PC-3 (cell line): ENCODE results near the gene AGPAT4. TPM values are rescaled to one million over a fixed set of nuclear protein-coding genes. Genes with fewer than 3 reads are reported as not detected.
A peak's percentile ranks its signal among the peaks of the same experiment; 100 is the strongest.

ENCODE experiments used
- ATAC-seq: fragments of 200-7000 bp; cut with Tn5 transposase; 2 replicates; pipeline ENCODE4 v1.9.1; 2020; ENCODE audit warnings: mild to moderate bottlenecking, moderate library complexity
- BruUV-seq: library from RNA; stranded (reverse); fragments of 400-500 nt; replicated peaks from 2 replicates; lab custom pipeline; 2021; lab: Mats Ljungman, UMichigan
- CTCF ChIA-PET: fragments of 300-600 bp; sonication (Branson Sonifier 250); formaldehyde crosslinking; loops from one replicate; lab custom pipeline; 2022; ENCODE audit warnings: antibody characterized with exemption; lab: Charles Lee
- POLR2A ChIA-PET: fragments of 300-600 bp; sonication (Branson Sonifier 250); formaldehyde crosslinking; loops from one replicate; lab custom pipeline; 2022; ENCODE audit warnings: antibody characterized with exemption; ENCODE audit not compliant: unreplicated experiment; lab: Charles Lee
- DNase-seq: peaks from one replicate; pipeline ENCODE4 v3.0.0-alpha.2; 2015
- H2AFZ ChIP-seq: fragments of 300-600 bp; sonication (generic); 2 replicates; pipeline ENCODE4 v1.6.0; 2016; ENCODE audit warnings: antibody characterized with exemption, low read length
- H3F3A ChIP-seq: fragments of 300-600 bp; sonication (generic); one replicate; pipeline ENCODE4 v1.6.0; 2017; ENCODE audit warnings: antibody characterized with exemption, low read length, control low read depth, mild to moderate bottlenecking; ENCODE audit not compliant: unreplicated experiment
- H3K27ac ChIP-seq: fragments of 300-600 bp; sonication (generic); 2 replicates; pipeline ENCODE4 v1.5.1; 2016; ENCODE audit warnings: mild to moderate bottlenecking, low read length
- H3K27me3 ChIP-seq: fragments of 300-600 bp; sonication (generic); 2 replicates; pipeline ENCODE4 v1.6.1; 2016; ENCODE audit warnings: low read length, mixed read lengths
- H3K36me3 ChIP-seq: fragments of 300-600 bp; sonication (generic); 2 replicates; pipeline ENCODE4 v1.6.1; 2016; ENCODE audit warnings: low read depth, mixed run types, low read length, mixed read lengths
- H3K4me1 ChIP-seq: fragments of 300-600 bp; sonication (generic); 2 replicates; pipeline ENCODE4 v1.5.1; 2016; ENCODE audit warnings: low read length; ENCODE audit not compliant: insufficient read depth
- H3K4me2 ChIP-seq: fragments of 300-600 bp; sonication (generic); 2 replicates; pipeline ENCODE4 v1.6.0; 2016; ENCODE audit warnings: low read length
- H3K4me3 ChIP-seq: fragments of 300-600 bp; sonication (generic); 2 replicates; pipeline ENCODE4 v1.5.1; 2016; ENCODE audit warnings: mild to moderate bottlenecking, low read length, mixed read lengths
- H3K79me2 ChIP-seq: fragments of 300-600 bp; sonication (generic); 2 replicates; pipeline ENCODE4 v1.6.1; 2017; ENCODE audit warnings: low read length, mixed read lengths
- H3K9ac ChIP-seq: fragments of 300-600 bp; sonication (generic); 2 replicates; pipeline ENCODE4 v1.6.0; 2016; ENCODE audit warnings: mild to moderate bottlenecking, low read length
- H3K9me2 ChIP-seq: fragments of 300-600 bp; sonication (generic); replicated peaks from 2 replicates; pipeline ENCODE4 v1.6.1; 2016; ENCODE audit warnings: mixed run types, low read length, mixed read lengths
- H3K9me3 ChIP-seq: fragments of 300-600 bp; sonication (generic); 2 replicates; pipeline ENCODE4 v1.6.1; 2016; ENCODE audit warnings: low read length, mixed read lengths
- H4K20me1 ChIP-seq: fragments of 300-600 bp; sonication (generic); 2 replicates; pipeline ENCODE4 v1.6.1; 2016; ENCODE audit warnings: low read length, mixed read lengths
- CTCF ChIP-seq: fragments of 300-600 bp; sonication (generic); conservative IDR thresholded peaks from 2 replicates; pipeline ENCODE4 v1.5.1; 2017; ENCODE audit warnings: antibody characterized with exemption, low read depth, mild to moderate bottlenecking, low read length
- EZH2 ChIP-seq: fragments of 300-600 bp; sonication (generic); IDR thresholded peaks from one replicate; pipeline ENCODE4 v1.6.1; 2017; ENCODE audit warnings: antibody characterized with exemption, mild to moderate bottlenecking, low read length; ENCODE audit not compliant: unreplicated experiment
- EZH2phosphoT487 ChIP-seq: fragments of 300-600 bp; sonication (generic); IDR thresholded peaks from 2 replicates; pipeline ENCODE4 v1.6.1; 2018; ENCODE audit warnings: mild to moderate bottlenecking, antibody characterized with exemption, low read length, borderline replicate concordance
- intact Hi-C: fragments of 100-400 bp; cut with micrococcal nuclease; formaldehyde crosslinking; loops from 2 replicates; pipeline ENCODE4 v1.9.0; 2023
- total RNA-seq: library from RNA; depleted of rRNA; stranded (reverse); fragments of >200 nt; gene quantifications from 2 replicates; pipeline ENCODE4 v1.2.3, GENCODE V29; 2014

AGPAT4 gene
- total RNA-seq, 1 experiment from 2014 or later: 3.8 TPM

GRCh38 chr6:161272635-161273273 is 1.1 kb downstream of the AGPAT4 start:
- intact Hi-C loops: loop anchor here (5.0 to 10.0 kb wide), 4 partner anchors 45 to 278 kb away; partner anchors contain the start of gene MAP3K4
- peaks cover 26% of the 10 kb centered on the region for H3K79me2 ChIP-seq
- DNase-seq (no peak), ATAC-seq (no peak)
- no peak for TF ChIP-seq EZH2
- no peak for TF ChIP-seq EZH2phosphoT487
- no peak for TF ChIP-seq CTCF
- ChIA-PET CTCF (interaction anchor here (0.5 kb wide), 1 partner anchor 97 kb away, joined by 12 read pairs; no protein-coding TSS in a partner anchor), POLR2A (interaction anchor here (0.6 to 0.7 kb wide), 3 partner anchors 92 to 1578 kb away, joined by 3 to 5 read pairs (median 3); no protein-coding TSS in a partner anchor)
- H3K4me2 ChIP-seq: peak overlapping the region; percentile 92
- no peaks in the 10 kb centered on the region for H3K9me2 ChIP-seq
- H3F3A ChIP-seq: no peaks in the 10 kb centered on the region
- TSS peak; percentile 65 for BruUV-seq
- H4K20me1 ChIP-seq: peaks cover 9% of the 10 kb centered on the region; the same call in 1 of the 2 replicates
- peak overlapping the region; percentile 45 for H3K27ac ChIP-seq
- no peaks in the 10 kb centered on the region for H3K9me3 ChIP-seq
- no peak overlapping the region for H2AFZ ChIP-seq
- H3K4me1 ChIP-seq: peaks cover 29% of the 10 kb centered on the region
- H3K36me3 ChIP-seq: no peaks in the 10 kb centered on the region
- no peaks in the 10 kb centered on the region for H3K27me3 ChIP-seq
- H3K4me3 ChIP-seq: peak overlapping the region; percentile 85
- peak overlapping the region; percentile 69 for H3K9ac ChIP-seq

GRCh38 chr6:161271343-161272030 is 2.4 kb downstream of the AGPAT4 start:
- intact Hi-C loops: loop anchor here (5.0 to 10.0 kb wide), 4 partner anchors 44 to 277 kb away; partner anchors contain the start of gene MAP3K4
- H3K36me3 ChIP-seq: no peaks in the 10 kb centered on the region
- no peak overlapping the region for H3K9ac ChIP-seq
- H3K4me2 ChIP-seq: peak overlapping the region; percentile 92
- no peaks in the 10 kb centered on the region for H3K27me3 ChIP-seq
- H3K9me2 ChIP-seq: no peaks in the 10 kb centered on the region
- H2AFZ ChIP-seq: no peak overlapping the region
- no peak overlapping the region for H3K4me3 ChIP-seq
- ChIA-PET CTCF (interaction anchor here (0.5 kb wide), 1 partner anchor 752 kb away, joined by 3 read pairs; no protein-coding TSS in a partner anchor), POLR2A (no interaction called here)
- H3K79me2 ChIP-seq: peaks cover 26% of the 10 kb centered on the region
- H3K9me3 ChIP-seq: no peaks in the 10 kb centered on the region
- DNase-seq (peak; percentile 49), ATAC-seq (peak; percentile 53)
- no TSS peak for BruUV-seq
- no peak overlapping the region for H3K27ac ChIP-seq
- H4K20me1 ChIP-seq: peaks cover 9% of the 10 kb centered on the region; the same call in 1 of the 2 replicates
- no peak for TF ChIP-seq CTCF
- no peak for TF ChIP-seq EZH2
- no peak for TF ChIP-seq EZH2phosphoT487
- H3F3A ChIP-seq: no peaks in the 10 kb centered on the region
- peaks cover 29% of the 10 kb centered on the region for H3K4me1 ChIP-seq
